Trophoblast cell (in vitro differentiated cells and primary cell): ENCODE measurements around the gene CACNA2D3.

Experiments
- DNase-seq, 2 donors: peaks; one replicate each; pipeline ENCODE4 v3.0.0-alpha.2; 2016
- H2AFZ ChIP-seq: 2 replicates; pipeline ENCODE4 v1.6.1; 2013; ENCODE audit warnings: low read length, moderate library complexity, mild to moderate bottlenecking; ENCODE audit not compliant: insufficient read depth, poor library complexity
- H2AK5ac ChIP-seq: 2 replicates; pipeline ENCODE4 v1.6.1; 2013; ENCODE audit warnings: mild to moderate bottlenecking, low read length
- H2BK120ac ChIP-seq: 2 replicates; pipeline ENCODE4 v1.6.1; 2013; ENCODE audit warnings: low read length, mild to moderate bottlenecking, moderate library complexity; ENCODE audit not compliant: insufficient read depth, poor library complexity
- H2BK12ac ChIP-seq: 2 replicates; pipeline ENCODE4 v1.6.1; 2013; ENCODE audit warnings: mild to moderate bottlenecking, low read length, moderate library complexity
- H2BK5ac ChIP-seq: 2 replicates; pipeline ENCODE4 v1.6.1; 2013; ENCODE audit warnings: low read length, low read depth, moderate library complexity, mild to moderate bottlenecking; ENCODE audit not compliant: poor library complexity
- H3K14ac ChIP-seq: 2 replicates; pipeline ENCODE4 v1.6.1; 2013; ENCODE audit warnings: mild to moderate bottlenecking, low read length
- H3K18ac ChIP-seq: 2 replicates; pipeline ENCODE4 v1.6.1; 2013; ENCODE audit warnings: mild to moderate bottlenecking, low read length
- H3K23ac ChIP-seq: 2 replicates; pipeline ENCODE4 v1.6.1; 2013; ENCODE audit warnings: low read length
- H3K27ac ChIP-seq: 2 replicates; pipeline ENCODE4 v1.5.1; 2013; ENCODE audit warnings: low read depth, mild to moderate bottlenecking, inconsistent platforms, low read length, moderate library complexity
- H3K27me3 ChIP-seq: 2 replicates; pipeline ENCODE4 v1.6.1; 2013; ENCODE audit warnings: inconsistent platforms, mild to moderate bottlenecking, low read length, moderate library complexity; ENCODE audit not compliant: insufficient read depth
- H3K36me3 ChIP-seq, 2 experiments: 1 replicate in 1 of 2; 2 replicates in 1 of 2; pipeline ENCODE4 v1.6.1; 2013; ENCODE audit warnings: low read length in 2 of 2, mild to moderate bottlenecking in 2 of 2, moderate library complexity in 1 of 2; ENCODE audit not compliant: insufficient read depth in 2 of 2, control insufficient read depth in 1 of 2
- H3K4ac ChIP-seq: 2 replicates; pipeline ENCODE4 v1.6.1; 2013; ENCODE audit warnings: low read depth, mild to moderate bottlenecking, low read length, moderate library complexity
- H3K4me1 ChIP-seq, 2 experiments: 1 replicate in 1 of 2; 2 replicates in 1 of 2; pipeline ENCODE4 v1.6.1; 2013; ENCODE audit warnings: low read length in 2 of 2, mild to moderate bottlenecking in 2 of 2, moderate library complexity in 1 of 2; ENCODE audit not compliant: insufficient read depth in 2 of 2, control insufficient read depth in 1 of 2
- H3K4me2 ChIP-seq: 2 replicates; pipeline ENCODE4 v1.6.1; 2013; ENCODE audit warnings: inconsistent platforms, mild to moderate bottlenecking, low read length, moderate library complexity
- H3K4me3 ChIP-seq: 2 replicates; pipeline ENCODE4 v1.5.1; 2013; ENCODE audit warnings: mild to moderate bottlenecking, low read depth, low read length, inconsistent platforms
- H3K79me1 ChIP-seq: one replicate; pipeline ENCODE4 v1.6.1; 2013; ENCODE audit warnings: low read length
- H3K79me2 ChIP-seq: 2 replicates; pipeline ENCODE4 v1.6.1; 2013; ENCODE audit warnings: low read length, mild to moderate bottlenecking; ENCODE audit not compliant: control insufficient read depth, insufficient read depth, poor library complexity
- H3K9ac ChIP-seq: 2 replicates; pipeline ENCODE4 v1.6.1; 2013; ENCODE audit warnings: mild to moderate bottlenecking, low read length
- H3K9me3 ChIP-seq: 2 replicates; pipeline ENCODE4 v1.6.1; 2013; ENCODE audit warnings: low read depth, mild to moderate bottlenecking, control low read depth, inconsistent platforms, low read length; ENCODE audit not compliant: insufficient read depth
- H4K12ac ChIP-seq: 2 replicates; pipeline ENCODE4 v1.6.1; 2013; ENCODE audit warnings: low read depth, mild to moderate bottlenecking, low read length, moderate library complexity
- H4K8ac ChIP-seq: 2 replicates; pipeline ENCODE4 v1.6.1; 2013; ENCODE audit warnings: low read depth, mild to moderate bottlenecking, low read length, moderate library complexity
- H4K91ac ChIP-seq: one replicate; pipeline ENCODE4 v1.6.1; 2013; ENCODE audit warnings: low read depth, mild to moderate bottlenecking, low read length, moderate library complexity
- WGBS: extraction: QIAGEN DNeasy Blood & Tissue Kit; methylation state at CpG from one replicate; pipeline ENCODE4 v1.1.7; 2013; ENCODE audit warnings: missing lambda C conversion rate; ENCODE audit not compliant: insufficient read length, insufficient coverage; ENCODE audit errors: extremely low coverage; 5-methylcytosine and 5-hydroxymethylcytosine counted together

Gene CACNA2D3

DNA sequence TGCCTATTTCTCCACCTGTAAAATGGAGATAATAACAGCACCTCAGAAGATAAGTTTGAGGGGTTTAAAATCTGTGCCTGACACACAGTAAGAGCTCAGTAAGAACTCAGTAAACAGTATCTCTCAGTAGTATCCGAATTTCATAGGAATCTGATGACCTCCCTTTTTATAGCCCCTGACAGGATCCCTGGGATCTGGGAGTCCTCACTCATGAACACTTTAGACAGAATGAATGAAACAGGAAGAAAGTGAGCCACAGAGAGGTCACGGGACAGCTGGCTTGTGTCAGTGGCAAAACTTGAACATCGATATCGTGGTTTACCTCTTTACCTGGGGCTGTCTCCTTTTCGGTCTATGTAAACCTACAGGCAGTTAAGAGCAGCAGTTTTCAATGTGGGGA is 754.3 kb downstream of the CACNA2D3 start:
- Histone ChIP-seq H3K79me2 (no peaks in the 10 kb centered on the region), H2AK5ac (no peak overlapping the region), H3K79me1 (peaks cover 39% of the 10 kb centered on the region), H3K14ac (no peak overlapping the region), H4K12ac (no peak overlapping the region), H2BK5ac (no peak overlapping the region), H3K9me3 (no peaks in the 10 kb centered on the region), H2AFZ (no peak overlapping the region), H4K91ac (peak overlapping the region; percentile 11), H3K4ac (no peak overlapping the region), H2BK12ac (peak overlapping the region; percentile 19), H4K8ac (no peak overlapping the region), H3K4me2 (no peak overlapping the region), H2BK120ac (no peak overlapping the region), H3K9ac (no peak overlapping the region), H3K23ac (no peak overlapping the region), H3K4me1 (peaks cover 17 to 37% of the 10 kb centered on the region in 2 experiments), H3K27ac (peak overlapping the region; percentile 45), H3K4me3 (no peak overlapping the region), H3K36me3 (no peaks in the 10 kb centered on the region), H3K18ac (no peak overlapping the region), H3K27me3 (no peaks in the 10 kb centered on the region)
- no peak for DNase-seq
- no CpG with 5 or more reads among the region's 5 CpGs for WGBS

DNA sequence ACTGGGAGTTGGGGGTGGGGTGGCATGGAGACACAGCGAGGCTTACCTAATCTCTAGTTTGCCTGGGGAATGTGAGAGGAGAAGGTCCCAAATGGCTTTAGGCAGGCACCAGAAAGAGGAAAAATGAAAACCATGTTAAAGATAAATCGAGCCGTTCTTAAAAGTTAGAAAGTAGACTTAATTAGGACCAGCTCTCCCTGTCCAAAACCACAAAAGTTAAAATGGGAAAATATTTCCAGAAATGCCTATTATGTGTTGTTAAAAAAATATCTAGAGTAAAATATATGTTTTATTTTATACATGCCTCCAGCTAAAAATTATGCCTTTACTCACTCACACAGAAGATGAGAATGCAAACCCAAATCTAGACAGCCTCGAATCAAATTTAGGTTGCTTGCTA is 755.4 kb downstream of the CACNA2D3 start:
- no CpG with 5 or more reads among the region's 4 CpGs for WGBS
- no peak overlapping the region for H3K23ac ChIP-seq

DNA sequence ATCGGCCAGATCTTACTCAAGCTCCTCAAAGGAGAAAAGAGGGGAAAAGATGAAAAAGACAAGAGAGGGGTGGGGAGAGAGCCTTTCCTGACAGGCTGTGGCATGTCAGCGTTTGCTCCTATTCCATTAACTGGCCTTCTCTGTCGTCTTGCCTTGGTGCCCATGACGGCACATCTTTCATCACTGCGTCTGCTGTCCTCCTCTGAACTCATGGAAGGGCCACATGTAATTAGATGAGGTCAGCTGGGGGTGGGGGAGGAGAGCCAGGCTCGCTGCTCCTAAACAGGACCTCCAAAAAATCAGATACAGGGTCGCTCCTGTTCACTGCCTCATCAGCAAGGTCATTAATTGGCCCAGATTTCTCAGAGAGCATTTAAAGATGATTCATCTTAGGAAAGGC is 755.8 kb downstream of the CACNA2D3 start:
- WGBS, result no CpG with 5 or more reads among the region's 7 CpGs
- Histone ChIP-seq H2BK12ac (peak overlapping the region; percentile 23), H3K79me2 (no peaks in the 10 kb centered on the region)

More for the DNA sequence above, 755.4 kb downstream of the CACNA2D3 start:
- H3K4me2 ChIP-seq, result no peak overlapping the region
- H3K79me1 ChIP-seq, result peaks cover 39% of the 10 kb centered on the region
- H4K8ac ChIP-seq, result no peak overlapping the region
- H3K27me3 ChIP-seq, result no peaks in the 10 kb centered on the region
- H3K9me3 ChIP-seq, result no peaks in the 10 kb centered on the region
- no peaks in the 10 kb centered on the region for H3K79me2 ChIP-seq
- peaks cover 19 to 37% of the 10 kb centered on the region in 2 experiments for H3K4me1 ChIP-seq
- H2BK5ac ChIP-seq, result peak overlapping the region; percentile 58
- H3K9ac ChIP-seq, result no peak overlapping the region
- H2AK5ac ChIP-seq, result no peak overlapping the region
- DNase-seq, result peak in 1 of 2 donors; percentile 21
- peak overlapping the region; percentile 56 for H3K27ac ChIP-seq
- H4K12ac ChIP-seq, result no peak overlapping the region
- no peak overlapping the region for H3K18ac ChIP-seq
- H2BK120ac ChIP-seq, result peak overlapping the region; percentile 79
- H2BK12ac ChIP-seq, result peak overlapping the region; percentile 67
- H4K91ac ChIP-seq, result peak overlapping the region; percentile 53
- H3K4ac ChIP-seq, result no peak overlapping the region
- no peaks in the 10 kb centered on the region for H3K36me3 ChIP-seq
- no peak overlapping the region for H3K4me3 ChIP-seq
- peak overlapping the region; percentile 28 for H3K14ac ChIP-seq
- H2AFZ ChIP-seq, result no peak overlapping the region

DNA sequence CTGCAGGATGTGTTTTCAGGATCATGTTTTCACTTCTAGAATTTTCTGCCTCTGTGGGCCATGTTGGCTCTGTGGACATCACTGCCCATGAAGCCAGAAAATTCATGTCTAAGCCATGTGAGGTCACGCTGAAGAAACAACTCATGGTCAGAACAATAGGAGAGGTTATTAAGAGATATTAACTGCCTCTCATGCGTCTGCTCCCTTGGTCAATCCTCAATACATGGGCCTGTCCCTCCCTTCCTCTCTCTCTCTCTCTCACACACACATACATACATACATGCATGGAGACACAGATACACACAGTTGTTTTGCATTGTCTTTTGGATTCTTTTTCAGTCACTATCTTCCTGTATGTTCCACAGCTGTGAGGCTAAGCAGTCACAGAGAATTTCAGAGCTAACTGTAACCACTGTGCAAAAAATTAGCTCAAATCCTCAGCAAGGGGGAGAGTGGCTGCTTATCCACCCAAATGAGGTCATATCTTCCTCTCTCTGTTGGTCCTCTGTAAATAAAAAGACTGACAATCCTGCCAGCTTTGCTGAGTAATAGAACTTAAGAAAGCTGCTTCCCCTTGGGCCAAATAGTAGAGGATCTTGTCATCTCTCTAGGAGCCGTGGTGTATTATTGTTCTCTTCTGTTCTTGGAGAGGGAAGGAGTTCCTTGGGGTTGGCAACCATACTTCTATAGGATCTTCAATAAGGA is 759.9 kb downstream of the CACNA2D3 start:
- no peaks in the 10 kb centered on the region for H3K9me3 ChIP-seq
- H2BK5ac ChIP-seq, result no peak overlapping the region
- H3K4me2 ChIP-seq, result no peak overlapping the region
- no peak overlapping the region for H3K4me3 ChIP-seq
- H4K12ac ChIP-seq, result no peak overlapping the region
- no peak overlapping the region for H4K8ac ChIP-seq
- H2BK12ac ChIP-seq, result no peak overlapping the region
- H3K79me2 ChIP-seq, result no peaks in the 10 kb centered on the region
- H3K36me3 ChIP-seq, result no peaks in the 10 kb centered on the region
- peak overlapping the region; percentile 23 for H2BK120ac ChIP-seq
- H3K18ac ChIP-seq, result no peak overlapping the region
- peak overlapping the region; percentile 10 for H3K27ac ChIP-seq
- no peak overlapping the region for H3K4ac ChIP-seq
- no peak overlapping the region for H3K14ac ChIP-seq
- H3K27me3 ChIP-seq, result no peaks in the 10 kb centered on the region
- peaks cover 7 to 10% of the 10 kb centered on the region in 2 experiments for H3K4me1 ChIP-seq
- no peak overlapping the region for H3K23ac ChIP-seq
- no peak overlapping the region for H2AK5ac ChIP-seq
- H4K91ac ChIP-seq, result peak overlapping the region; percentile 67
- no peak for DNase-seq
- no peak overlapping the region for H3K9ac ChIP-seq
- H3K79me1 ChIP-seq, result peaks cover 17% of the 10 kb centered on the region
- no CpG with 5 or more reads among the region's 3 CpGs for WGBS
- no peak overlapping the region for H2AFZ ChIP-seq

More for the DNA sequence above, 755.8 kb downstream of the CACNA2D3 start:
- Histone ChIP-seq H2BK5ac (peak overlapping the region; percentile 38), H3K18ac (no peak overlapping the region), H3K23ac (no peak overlapping the region), H3K9me3 (no peaks in the 10 kb centered on the region), H2AK5ac (no peak overlapping the region), H3K4me3 (no peak overlapping the region), H3K79me1 (peaks cover 38% of the 10 kb centered on the region), H3K36me3 (no peaks in the 10 kb centered on the region), H4K8ac (peak overlapping the region; percentile 47), H2BK120ac (peak overlapping the region; percentile 41), H3K4me2 (no peak overlapping the region), H4K12ac (no peak overlapping the region), H4K91ac (peak overlapping the region; percentile 53), H3K4me1 (peaks cover 19 to 37% of the 10 kb centered on the region in 2 experiments), H3K14ac (peak overlapping the region; percentile 2), H3K9ac (no peak overlapping the region), H3K27me3 (no peaks in the 10 kb centered on the region), H2AFZ (no peak overlapping the region), H3K27ac (peak overlapping the region; percentile 56), H3K4ac (peak overlapping the region; percentile 48)
- peak in 1 of 2 donors; percentile 56 for DNase-seq
